Measurements from ENCODE around the gene DNMT1.

The DNMT1 gene

GRCh38 chr19:10138879-10139795 is 55.6 kb downstream of the DNMT1 start:
- DNase-seq: no peak

DNA sequence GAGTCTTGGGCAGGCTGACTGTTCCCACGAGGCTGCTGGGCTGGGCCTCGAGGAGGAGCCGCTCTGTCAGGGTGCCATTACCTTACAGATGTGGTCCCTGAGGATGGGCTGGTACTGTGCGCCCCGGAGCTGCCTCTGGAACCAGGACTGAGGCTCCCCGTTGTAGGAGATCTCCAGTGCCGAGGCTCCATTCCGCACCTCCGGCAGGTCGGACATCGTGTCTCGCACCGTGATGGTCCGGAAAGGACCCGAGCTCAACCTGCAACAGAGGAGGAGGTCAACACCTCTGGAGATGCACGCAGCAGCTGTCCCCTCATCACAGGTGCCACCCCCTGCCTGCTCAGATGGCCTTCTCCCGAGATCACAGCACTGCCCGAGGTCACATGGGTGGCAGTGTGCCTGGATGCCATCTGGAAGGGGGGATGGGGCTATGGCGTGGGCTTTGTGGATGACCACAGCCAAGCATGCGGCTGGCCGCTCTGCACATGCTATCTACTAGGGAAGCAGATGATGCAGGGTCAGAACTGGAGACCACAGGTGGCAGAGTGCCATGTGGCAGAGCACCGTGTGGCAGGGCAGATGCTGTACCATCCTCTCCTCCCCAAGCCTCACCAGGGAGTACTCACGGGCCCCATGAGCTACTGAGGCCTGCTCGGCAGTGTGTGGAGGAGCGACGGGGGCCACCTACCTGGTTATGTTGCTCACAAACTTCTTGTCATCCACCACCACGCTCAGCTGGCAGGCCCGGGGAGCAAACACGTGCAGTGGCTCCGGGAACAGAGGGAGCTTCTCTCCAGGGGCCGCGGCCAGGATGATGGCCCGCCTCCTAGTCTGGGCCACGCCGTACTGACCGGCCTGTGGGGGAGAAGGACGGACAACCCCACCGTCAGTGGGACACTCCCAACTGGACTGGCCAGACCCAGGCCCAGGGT is 56.7 kb downstream of the DNMT1 start:
- no peak for DNase-seq

GRCh38 chr19:10136936-10137335 is 57.8 kb downstream of the DNMT1 start:
- no peak for DNase-seq

DNA sequence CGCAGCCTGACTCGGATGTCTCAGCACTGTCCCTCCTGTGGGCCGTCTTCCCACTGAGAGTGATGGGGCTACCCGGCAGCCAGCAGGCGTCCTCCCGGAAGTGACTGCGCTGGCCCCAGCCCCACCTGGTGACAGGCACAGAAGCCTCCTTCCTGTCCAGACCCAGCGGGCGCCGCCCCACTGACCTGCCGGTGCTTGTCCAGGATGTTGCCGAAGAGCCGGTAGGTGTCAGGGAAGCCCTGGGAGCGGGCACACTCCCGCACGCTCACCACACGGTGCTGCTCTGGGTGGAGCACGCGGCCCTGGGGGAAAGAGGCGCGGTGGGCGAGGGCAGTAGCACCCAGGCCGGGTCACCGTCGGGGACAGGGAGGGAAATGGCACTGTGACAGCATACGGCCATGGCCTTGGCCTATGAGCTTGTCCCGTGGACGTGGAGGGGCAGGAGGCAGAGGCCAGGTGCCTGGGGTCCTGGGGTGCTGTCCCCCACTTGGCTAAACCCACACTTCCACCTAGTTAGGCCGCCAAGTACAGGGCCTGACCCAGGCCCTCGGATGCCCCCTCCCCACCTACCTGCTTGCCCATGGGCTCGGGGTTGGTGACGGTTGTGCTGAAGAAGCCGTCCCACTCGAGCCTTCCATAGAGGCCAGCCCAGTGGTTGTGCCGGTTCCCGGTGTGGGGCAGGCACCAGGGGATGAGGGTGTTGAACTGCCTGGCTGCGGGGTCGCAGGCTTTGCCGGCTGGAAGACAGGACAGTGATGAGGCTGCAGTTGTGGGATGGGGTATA is 59.0 kb downstream of the DNMT1 start:
- DNase-seq: no peak

- no peak for DNase-seq
These were observed 60.7 kb downstream of the DNMT1 start for GRCh38 chr19:10134040-10134439.

DNA sequence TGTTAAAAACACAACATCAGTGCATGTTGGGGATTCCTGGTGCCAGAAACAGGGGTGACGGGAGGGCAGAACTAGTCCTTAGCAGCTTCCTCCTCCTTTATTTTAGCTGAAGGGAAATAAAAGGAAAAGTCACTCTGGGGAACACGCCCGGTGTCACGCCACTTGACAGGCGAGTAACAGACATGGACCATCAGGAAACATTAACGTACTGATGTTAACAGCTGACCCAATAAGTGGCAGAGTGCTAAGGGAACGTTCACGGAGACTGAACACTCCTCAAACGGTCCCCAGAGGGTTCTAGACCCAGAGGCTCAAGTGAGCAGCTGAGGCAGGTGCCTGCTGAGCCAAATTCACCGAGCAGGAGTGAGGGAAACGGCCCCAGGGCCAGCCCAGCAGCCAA is 61.2 kb downstream of the DNMT1 start:
- no peak for DNase-seq

- no peak for DNase-seq
These were observed 61.8 kb downstream of the DNMT1 start for GRCh38 chr19:10132905-10133304.

GRCh38 chr19:10126213-10126639 is 68.5 kb downstream of the DNMT1 start:
- DNase-seq: no peak

DNA sequence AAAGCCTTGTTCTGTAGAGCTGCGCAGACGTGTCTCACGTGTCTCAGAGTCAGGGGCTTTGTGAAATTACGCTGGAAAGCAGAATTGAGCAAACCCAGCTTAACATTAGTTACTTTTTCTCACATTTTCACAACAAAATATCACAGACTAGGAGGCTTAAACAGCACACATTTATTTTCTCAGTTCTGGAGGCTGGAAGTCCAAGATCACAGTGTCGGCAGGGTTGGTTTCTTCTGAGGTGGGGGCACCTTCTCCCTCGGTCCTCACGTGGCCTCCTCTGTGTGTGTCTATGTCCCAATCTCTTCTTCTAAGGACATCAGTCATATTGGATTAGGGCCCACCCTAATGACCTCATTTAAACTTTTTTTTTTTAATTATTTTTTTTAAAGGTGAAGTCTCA is 70.3 kb downstream of the DNMT1 start:
- DNase-seq: no peak

GRCh38 chr19:10122045-10122444 is 72.7 kb downstream of the DNMT1 start:
- DNase-seq: no peak

DNA sequence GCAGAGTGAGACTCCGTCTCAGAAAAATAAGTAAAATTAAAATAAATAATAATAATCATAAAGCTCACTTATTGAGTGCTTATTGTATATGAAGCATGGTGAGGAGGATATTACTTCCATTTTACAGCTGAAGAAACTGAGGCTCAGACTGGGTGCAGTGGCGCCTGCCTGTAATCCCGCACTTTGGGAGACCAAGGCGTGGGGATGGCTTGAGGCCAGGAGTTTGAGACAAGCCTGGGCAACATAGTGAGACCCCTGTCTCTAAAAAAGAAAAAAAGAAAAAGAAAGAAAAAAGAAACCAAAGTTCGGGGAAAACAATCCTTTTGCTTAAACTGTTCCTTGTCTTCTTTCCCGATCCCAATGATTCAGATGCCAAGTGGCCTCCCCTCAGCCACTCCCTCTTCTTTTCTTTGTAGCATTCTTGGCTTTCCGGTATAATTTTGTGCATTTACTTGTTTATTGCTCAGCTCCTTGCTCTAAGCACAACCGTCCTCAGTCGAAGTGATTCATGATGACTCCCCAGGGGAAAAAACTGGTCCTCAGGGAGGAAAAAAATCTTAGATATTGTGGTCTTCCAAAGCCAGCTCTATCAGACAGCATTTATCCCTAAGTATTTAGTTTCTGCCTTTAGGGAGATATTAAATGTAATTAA is 74.1 kb downstream of the DNMT1 start:
- DNase-seq: no peak

DNA sequence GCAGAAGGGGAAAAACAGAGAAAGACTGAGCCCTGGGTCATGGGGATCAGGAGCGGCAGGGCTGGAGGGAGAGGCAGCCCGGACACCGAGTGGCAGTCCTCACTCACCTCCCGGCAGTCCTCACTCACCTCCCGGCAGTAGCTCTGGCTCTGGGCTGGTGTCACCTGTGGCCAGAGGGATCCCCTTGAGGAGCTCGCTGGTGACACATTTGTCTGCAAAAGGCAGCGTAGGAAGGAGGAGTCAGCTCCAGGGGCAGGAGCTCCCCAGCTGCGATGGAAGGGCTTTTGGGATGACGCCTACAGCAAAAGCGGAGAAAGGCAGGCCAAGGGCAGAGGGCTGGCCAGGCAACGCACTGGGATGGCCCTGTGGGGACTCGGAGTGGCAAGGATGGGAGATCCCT is 75.8 kb downstream of the DNMT1 start:
- no peak for DNase-seq

DNA sequence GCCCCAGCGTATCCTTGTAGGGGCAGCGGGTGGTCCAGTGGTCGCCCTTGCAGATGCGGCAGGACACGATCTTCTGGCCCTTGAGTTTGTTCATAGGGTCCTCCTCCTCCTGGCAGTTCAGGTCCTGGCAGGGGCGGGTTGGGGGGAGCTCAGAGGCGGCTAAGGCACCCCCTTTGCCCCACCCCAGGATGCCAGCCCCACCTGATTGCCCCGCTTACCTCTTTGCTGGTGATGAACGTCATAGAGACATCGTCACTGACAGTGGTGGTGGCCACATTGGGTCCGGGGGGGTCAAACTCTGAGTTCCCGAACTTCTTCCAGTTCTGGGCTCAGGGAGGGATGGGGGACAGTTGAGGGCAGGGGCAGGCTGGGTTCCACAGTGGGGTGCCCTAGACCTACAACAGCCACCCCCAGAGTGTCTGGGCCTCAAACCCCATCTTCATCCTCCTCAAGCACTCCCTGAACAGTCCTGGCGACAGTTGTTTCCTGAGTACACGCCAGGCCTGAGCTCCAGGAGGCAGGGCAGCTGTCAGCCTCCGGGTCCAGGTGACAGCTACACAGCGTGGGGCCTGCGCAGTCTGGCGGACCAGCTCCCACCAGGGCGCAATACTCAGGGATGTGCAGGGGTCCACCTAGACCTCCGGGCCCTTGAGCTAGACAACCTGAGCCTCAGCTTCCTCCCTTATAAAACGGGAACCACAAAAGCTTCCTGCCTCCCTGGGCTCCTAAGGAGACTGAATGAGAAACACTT is 77.7 kb downstream of the DNMT1 start:
- no peak for DNase-seq

DNA sequence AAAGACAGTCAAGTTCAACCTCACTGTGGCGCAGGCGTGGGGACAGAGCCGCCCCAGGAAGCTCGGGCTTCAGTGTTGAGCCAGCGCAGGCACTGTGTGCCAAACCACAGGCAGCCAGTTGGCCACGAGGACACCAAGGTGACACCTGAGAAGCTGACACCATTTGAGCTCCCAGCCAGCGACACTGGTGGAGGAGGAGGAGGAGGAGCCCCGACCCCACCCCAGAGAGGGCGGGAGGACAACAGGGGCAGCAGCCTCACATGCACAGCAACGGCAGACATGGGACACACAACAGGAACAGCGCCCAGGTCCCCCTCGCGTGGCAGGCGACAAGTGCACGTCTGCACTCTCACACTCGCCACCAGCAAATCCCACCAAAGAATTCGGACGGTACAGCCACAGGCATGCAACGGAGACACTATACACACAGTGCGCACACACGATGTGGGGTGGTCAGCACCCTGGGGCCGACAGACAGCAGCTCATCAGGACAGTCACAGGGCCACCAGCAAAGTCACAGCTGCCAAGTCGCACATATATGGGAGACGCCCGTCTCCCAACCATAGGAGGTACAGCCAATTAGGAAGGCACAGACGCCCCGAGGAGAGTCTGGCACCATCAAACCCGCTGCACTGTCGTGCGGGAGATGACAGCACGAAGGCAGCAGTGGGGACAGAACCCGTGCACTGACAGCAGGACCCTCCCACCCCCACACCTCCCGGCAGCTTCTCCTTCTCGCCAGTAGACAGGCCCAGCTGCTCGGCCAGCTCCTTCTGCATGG is 78.5 kb downstream of the DNMT1 start:
- no peak for DNase-seq

DNA sequence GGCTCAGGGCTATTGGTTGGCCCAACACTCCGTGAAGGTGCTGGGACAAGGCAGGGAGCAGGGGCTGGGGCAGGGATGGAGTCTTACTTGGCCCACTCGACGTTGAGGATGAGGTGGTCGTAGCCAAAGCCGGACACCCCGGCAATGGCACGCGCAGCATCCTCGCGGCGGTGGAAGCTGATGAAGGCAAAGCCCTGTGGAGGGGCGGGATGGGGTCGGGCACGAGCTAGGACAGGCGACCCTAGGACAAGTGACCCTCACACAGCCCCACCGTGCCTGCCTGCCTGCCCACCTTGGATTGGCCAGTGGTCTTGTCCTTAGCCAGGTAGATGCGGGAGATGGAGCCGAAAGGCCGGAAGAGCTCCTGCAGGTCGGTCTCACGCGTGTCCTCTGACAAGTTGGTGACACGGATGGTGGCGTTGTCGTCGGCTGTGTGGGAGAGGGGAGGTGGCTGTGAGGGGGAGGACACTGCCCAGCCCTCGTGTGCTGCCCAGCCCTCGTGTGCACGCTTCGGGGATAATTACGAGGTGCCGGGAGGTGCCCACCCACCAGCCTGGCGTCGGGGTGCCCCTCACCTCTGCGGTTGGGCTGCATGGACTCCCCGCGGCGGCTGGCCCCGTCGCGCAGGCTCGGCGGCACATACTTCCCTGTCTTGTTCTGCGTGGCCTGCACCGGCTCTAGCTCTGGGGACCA is 79.2 kb downstream of the DNMT1 start:
- DNase-seq: no peak

- DNase-seq: no peak
These were observed 79.9 kb downstream of the DNMT1 start for GRCh38 chr19:10114651-10115391.

DNA sequence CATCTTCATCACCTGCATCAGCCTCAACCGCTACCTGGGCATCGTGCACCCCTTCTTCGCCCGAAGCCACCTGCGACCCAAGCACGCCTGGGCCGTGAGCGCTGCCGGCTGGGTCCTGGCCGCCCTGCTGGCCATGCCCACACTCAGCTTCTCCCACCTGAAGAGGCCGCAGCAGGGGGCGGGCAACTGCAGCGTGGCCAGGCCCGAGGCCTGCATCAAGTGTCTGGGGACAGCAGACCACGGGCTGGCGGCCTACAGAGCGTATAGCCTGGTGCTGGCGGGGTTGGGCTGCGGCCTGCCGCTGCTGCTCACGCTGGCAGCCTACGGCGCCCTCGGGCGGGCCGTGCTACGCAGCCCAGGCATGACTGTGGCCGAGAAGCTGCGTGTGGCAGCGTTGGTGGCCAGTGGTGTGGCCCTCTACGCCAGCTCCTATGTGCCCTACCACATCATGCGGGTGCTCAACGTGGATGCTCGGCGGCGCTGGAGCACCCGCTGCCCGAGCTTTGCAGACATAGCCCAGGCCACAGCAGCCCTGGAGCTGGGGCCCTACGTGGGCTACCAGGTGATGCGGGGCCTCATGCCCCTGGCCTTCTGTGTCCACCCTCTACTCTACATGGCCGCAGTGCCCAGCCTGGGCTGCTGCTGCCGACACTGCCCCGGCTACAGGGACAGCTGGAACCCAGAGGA is 80.6 kb downstream of the DNMT1 start:
- DNase-seq: no peak

GRCh38 chr19:10113592-10113963 is 81.2 kb downstream of the DNMT1 start:
- no peak for DNase-seq

All from stimulated activated CD4-positive, alpha-beta T cell treated with anti-CD3 and anti-CD28 coated beads, Interleukin-2, amount 100 ng/mL, for 48 hours (primary cell).